Measurements from ENCODE around the gene CCDC69.
"Not testable (repeated sequence)": the region's sequence is repeated elsewhere in the genome, so short reads cannot be mapped to it uniquely, and the experiment has no call there.

Gene CCDC69

GRCh38 chr5:151244206-151244605 lies 20.3 kb upstream of the CCDC69 start:
- peak; percentile 46 for DNase-seq

GRCh38 chr5:151243564-151243963 lies 19.7 kb upstream of the CCDC69 start:
- peak; percentile 78 for DNase-seq

GRCh38 chr5:151243127-151243526 lies 19.2 kb upstream of the CCDC69 start:
- no peak for DNase-seq

GRCh38 chr5:151240924-151241635 lies 17.2 kb upstream of the CCDC69 start:
- no peak for DNase-seq

- DNase-seq, result not testable (repeated sequence)
Measured at GRCh38 chr5:151240268-151240835, 16.5 kb upstream of the CCDC69 start.

GRCh38 chr5:151239237-151239861 lies 15.5 kb upstream of the CCDC69 start:
- DNase-seq, result peak; percentile 80

GRCh38 chr5:151238303-151238741 lies 14.4 kb upstream of the CCDC69 start:
- DNase-seq, result no peak

- no peak for DNase-seq
Measured at GRCh38 chr5:151237685-151238084, 13.8 kb upstream of the CCDC69 start.

- DNase-seq, result no peak
Measured at GRCh38 chr5:151236888-151237287, 13.0 kb upstream of the CCDC69 start.

GRCh38 chr5:151235239-151235571 lies 11.3 kb upstream of the CCDC69 start:
- not testable (repeated sequence) for DNase-seq

- DNase-seq, result no peak
Measured at GRCh38 chr5:151234476-151235238, 10.8 kb upstream of the CCDC69 start.

GRCh38 chr5:151233616-151234085 lies 9.8 kb upstream of the CCDC69 start:
- DNase-seq, result no peak

GRCh38 chr5:151231359-151231758 lies 7.5 kb upstream of the CCDC69 start:
- no peak for DNase-seq

- DNase-seq, result no peak
Measured at GRCh38 chr5:151230048-151230680, 6.3 kb upstream of the CCDC69 start.

GRCh38 chr5:151228986-151229385 lies 5.1 kb upstream of the CCDC69 start:
- DNase-seq, result no peak

- no peak for DNase-seq
Measured at GRCh38 chr5:151227918-151228447, 4.1 kb upstream of the CCDC69 start.

- DNase-seq, result no peak
Measured at GRCh38 chr5:151225475-151225874, 1.6 kb upstream of the CCDC69 start.

GRCh38 chr5:151225071-151225470 lies 1.2 kb upstream of the CCDC69 start:
- no peak for DNase-seq

- DNase-seq, result no peak
Measured at GRCh38 chr5:151224372-151224771, 480 bp upstream of the CCDC69 start.

- peak; percentile 66 for DNase-seq
Measured at GRCh38 chr5:151222790-151223446, 974 bp downstream of the CCDC69 start.

- no peak for DNase-seq
Measured at GRCh38 chr5:151222054-151222789, 1.7 kb downstream of the CCDC69 start.
